ENCODE data around the gene GJC3.
"Not testable (repeated sequence)": the region's sequence is repeated elsewhere in the genome, so short reads cannot be mapped to it uniquely, and the experiment has no call there.

GJC3 gene

GRCh38 chr7:99928188-99928587 is 1.2 kb downstream of the GJC3 start:
- no peak for DNase-seq

GRCh38 chr7:99927536-99927935 is 1.9 kb downstream of the GJC3 start:
- no peak for DNase-seq

DNA sequence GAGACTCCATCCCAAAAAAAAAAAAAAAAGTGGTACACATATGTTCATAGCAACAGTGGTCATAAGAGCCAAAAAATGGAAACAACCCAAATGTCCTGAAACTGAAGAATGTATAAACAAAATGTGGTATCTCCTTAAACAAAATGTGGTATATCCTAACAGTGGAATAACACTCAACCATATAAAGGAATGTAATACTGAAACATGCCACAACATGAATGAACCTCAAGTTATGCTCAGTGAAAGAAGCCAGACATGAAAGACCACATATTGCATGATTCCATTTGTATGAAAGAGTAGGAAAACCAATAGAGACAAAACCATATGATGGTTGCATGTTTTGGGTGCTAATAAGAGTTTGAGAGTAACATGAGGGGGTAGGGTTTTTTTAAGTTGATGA is 3.1 kb downstream of the GJC3 start:
- DNase-seq: no peak

DNA sequence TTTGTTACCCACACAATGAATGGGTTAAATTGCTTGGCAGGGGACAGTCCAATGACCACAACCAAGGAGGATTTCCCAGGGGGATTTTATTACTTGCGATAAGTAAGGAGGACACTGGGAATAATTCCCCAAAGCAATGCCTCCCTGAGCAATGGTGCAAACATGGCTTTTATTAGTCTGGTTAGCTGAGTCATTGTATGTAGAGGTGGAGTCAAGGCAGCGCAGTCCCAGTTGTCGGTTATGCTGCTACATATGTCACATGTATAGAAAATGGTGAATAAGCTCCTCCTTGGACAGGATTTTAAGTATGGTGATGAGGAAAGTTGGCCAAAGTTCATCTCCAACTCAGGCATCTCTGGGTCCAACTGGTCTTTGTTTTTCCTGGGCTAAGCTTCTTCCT is 6.2 kb downstream of the GJC3 start:
- DNase-seq: no peak

GRCh38 chr7:99920149-99920548 is 9.3 kb downstream of the GJC3 start:
- no peak for DNase-seq

DNA sequence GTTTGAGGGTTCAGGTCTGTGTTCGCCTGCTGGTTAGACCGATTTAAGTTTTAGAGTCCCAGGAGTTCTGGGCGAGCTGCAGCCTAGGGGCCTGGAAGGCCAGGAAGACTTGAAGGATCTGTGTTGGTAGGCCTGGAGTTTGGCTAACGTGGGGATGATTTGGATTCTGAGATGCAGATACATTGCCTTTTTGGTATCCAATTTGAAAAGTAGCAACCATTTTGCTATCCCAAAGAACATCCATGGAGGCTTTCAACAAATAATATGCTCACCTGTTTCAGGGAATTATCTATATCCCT is 9.7 kb downstream of the GJC3 start:
- no peak for DNase-seq

DNA sequence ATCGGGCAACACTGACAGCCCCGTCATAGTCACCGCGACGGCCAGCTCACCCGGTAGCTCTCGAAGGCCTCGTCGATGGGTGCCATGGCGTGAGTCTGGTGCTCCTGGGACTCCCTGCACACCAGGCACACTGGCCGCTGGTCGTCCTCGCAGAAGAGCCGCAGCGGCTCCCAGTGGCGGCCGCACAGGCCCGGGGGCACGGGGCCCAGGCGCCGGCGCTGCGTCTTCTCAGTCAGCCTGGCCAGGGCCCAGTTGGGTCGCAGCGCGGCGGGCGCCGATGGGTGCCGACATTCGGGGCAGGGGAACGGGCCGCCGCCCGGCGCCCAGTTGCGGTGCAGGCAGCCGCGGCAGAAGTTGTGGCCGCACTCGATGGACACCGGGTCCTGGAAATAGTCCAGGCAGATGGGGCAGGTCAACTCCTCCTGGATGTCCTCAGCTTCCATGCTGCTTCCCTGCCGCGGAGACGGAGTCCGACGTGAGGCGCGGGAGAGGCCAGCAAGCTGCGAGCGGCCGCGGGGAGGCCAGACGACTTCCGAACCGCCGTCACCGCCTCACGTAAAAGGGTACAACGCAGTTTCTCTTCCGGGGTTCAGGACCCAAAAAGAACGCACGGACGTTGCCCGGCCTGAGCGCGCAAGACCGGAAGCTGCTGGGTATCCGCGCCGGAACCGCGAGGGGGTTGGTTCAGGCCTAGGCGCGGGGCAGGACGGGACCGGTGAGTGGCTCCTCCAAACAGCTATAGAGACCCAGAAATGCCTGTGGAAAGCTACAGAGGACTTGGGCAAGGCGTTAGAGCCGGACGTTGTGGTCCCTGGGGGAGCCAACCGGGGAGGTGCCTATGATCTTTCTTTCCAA is 10.2 kb downstream of the GJC3 start, which contains the start of gene TRIM4:
TSS of gene TRIM4 (minus strand) at position 572 of the 855 bp plus-strand sequence. CDS start at position 443, 129 bp downstream.
- peak; percentile 61 for DNase-seq

DNA sequence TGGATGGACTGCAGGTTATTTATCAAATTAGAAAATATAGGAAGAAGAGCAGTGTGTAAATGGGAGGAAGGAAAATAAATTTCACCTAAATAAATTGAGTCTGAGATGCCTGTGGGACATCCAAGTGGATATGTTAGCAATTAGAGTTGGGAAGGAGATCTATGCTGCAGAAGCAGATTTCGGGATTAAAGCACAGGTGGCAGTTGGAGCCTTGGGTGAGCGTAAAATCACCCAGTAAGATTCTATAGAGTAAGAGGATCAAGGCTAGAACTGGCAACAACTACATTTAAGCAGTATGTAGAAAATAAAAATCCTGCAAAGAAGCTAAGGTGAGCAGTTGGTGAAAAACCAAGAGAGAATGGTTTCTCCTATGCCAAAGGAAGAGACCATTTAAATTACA is 18.4 kb downstream of the GJC3 start:
- no peak for DNase-seq

GRCh38 chr7:99901581-99901980 is 27.8 kb downstream of the GJC3 start:
- no peak for DNase-seq

DNA sequence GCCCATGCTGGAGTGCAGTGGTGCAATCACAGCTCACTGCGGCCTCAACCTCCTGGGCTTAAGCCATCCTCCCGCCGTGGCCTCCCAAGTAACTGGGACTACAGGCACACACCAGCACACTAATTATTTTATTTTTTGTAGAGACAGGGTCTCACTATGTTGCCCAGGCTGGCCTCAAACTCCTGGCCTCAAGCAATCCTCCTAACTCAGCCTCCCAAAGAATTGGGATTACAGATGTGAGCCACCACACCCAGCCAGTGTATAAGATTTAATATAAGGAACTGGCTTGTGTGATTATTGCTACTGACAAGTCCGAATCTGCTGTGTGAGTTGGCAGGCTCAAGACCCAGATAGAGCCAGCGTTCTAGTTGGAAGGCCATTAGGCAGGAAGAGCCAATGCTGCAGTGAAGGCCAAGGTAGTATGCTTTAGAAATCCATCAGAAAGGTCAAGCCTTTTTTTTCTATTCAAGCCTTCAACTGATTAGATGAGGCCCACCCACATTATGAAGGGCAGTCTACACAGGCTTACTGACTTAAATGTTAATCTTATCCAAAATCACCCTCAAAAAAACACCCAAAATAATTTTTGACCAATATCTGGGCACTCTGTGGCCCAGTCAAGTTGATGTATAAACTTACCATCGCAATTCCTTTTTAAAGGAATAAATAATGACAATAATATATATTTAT is 29.4 kb downstream of the GJC3 start:
- no peak for DNase-seq

DNA sequence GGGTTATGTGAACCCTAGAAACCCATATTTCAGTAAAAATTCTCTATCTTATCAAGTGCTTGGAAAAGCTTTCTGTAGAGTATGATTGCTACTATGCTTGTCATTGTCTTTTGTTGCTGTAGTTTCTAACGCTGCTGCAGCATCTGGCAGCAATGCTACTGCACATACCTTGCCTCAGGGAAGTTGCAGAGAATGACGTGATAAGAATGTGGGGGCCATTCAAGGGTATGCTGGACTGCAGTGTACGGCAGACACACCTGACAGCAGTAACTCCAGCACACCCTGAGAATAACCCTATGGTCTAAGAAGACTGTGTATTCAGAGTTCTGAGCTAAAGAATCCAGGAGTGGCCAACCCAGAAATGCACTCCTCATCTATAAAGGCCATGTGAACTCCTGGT is 30.6 kb downstream of the GJC3 start:
- DNase-seq: no peak

DNA sequence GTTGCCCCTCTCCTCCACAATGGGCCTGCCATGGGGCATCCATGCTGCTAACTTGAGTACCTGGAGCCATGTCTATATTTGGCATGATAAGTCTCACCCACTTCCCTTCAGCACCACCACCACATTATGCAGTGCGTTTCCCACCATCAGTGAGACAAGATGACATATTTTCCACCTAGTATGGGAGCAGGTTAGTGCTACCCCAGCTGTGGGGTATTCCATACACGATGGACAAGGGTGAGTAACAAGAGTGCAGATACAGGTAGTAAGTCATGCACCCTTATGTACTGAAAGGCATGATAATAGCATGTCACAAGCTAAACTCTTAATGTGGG is 31.4 kb downstream of the GJC3 start:
- no peak for DNase-seq

- no peak for DNase-seq
These were observed 31.9 kb downstream of the GJC3 start for GRCh38 chr7:99897322-99898022.

DNA sequence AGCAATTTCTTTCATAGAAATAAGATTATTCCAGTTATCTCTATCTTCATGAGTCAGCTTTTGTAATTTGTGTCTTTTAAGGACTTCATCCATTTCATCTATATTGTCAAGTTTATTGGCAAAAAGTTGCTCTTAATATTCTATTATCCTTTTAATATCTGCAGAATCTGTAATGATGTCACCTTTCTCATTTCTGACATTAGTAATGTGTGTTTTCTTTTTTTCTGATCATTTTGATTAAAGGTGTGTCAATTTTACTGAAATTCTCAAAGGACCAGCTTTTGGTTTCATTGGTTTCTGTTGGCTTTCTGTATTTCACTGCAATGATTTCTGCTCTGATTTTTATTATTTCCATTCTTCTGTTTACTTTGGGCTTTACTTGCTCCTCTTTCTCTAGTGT is 34.7 kb downstream of the GJC3 start:
- DNase-seq: no peak

GRCh38 chr7:99893280-99893679 is 36.1 kb downstream of the GJC3 start:
- no peak for DNase-seq

GRCh38 chr7:99890348-99890747 is 39.1 kb downstream of the GJC3 start:
- not testable (repeated sequence) for DNase-seq

GRCh38 chr7:99888366-99888765 is 41.1 kb downstream of the GJC3 start:
- DNase-seq: not testable (repeated sequence)

DNA sequence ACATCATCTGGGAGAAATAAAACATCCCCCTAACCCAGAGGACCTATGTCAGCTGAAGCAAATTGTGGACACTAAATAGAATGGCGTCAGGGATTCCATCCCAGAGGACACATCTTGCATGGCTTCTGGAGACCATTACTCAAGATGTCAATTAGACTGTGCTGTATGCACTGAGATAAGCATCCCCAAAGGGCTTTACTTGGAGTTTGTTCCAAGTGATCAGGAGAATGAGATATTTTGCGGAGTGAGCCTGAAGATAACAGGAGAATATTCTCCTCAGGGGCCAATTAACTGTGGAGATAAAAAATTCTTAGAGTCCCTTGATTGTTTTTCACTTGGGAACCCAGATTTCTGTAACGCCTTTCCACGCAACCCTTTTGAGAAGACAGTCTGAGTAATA is 48.0 kb downstream of the GJC3 start:
- DNase-seq: no peak

DNA sequence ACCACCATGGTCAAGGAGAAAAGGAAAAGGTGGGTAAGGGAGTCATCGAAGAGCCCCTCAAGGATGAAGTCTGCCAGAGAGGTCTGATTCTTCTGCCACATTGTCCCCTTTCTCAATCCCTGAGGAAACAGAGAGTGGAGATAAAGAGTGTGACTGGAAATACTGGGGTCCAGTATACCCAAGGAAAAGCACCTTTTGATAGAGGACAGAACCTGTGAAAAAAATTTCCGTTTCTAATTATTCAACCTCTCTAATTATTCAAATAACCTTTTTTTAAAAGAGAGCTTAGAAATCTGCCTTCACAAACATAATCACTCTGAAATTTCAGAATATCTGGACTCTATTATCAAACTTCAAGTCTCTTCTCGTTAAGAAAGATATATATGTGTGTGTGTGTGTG is 52.5 kb downstream of the GJC3 start, which contains the start of gene OR2AE1:
TSS of gene OR2AE1 (minus strand) at position 101 of the 400 bp plus-strand sequence. CDS start at position 101, 0 bp downstream.
- no peak for DNase-seq

GRCh38 chr7:99876491-99876890 is 52.9 kb downstream of the GJC3 start:
- no peak for DNase-seq

All from DMS153 (cell line).